Parathyroid adenoma (tissue), 2 donors: ENCODE data around the gene ZDHHC11B.
"Not testable (repeated sequence)": the region's sequence is repeated elsewhere in the genome, so short reads cannot be mapped to it uniquely, and the experiment has no call there.

ENCODE experiments used
- H2AFZ ChIP-seq: fragments of 300-600 bp; sonication (generic); one replicate; pipeline ENCODE4 v1.7.0; 2017; ENCODE audit warnings: antibody characterized with exemption, mild to moderate bottlenecking
- H3K27ac ChIP-seq: fragments of 300-600 bp; sonication (generic); one replicate; pipeline ENCODE4 v1.7.0; 2017
- H3K27me3 ChIP-seq: fragments of 300-600 bp; sonication (generic); one replicate; pipeline ENCODE4 v1.7.0; 2017; ENCODE audit warnings: low read length; ENCODE audit not compliant: control insufficient read depth, insufficient read depth
- H3K36me3 ChIP-seq: fragments of 300-600 bp; sonication (generic); one replicate; pipeline ENCODE4 v1.7.0; 2017; ENCODE audit warnings: low read length; ENCODE audit not compliant: control insufficient read depth, insufficient read depth
- H3K4me1 ChIP-seq: fragments of 300-600 bp; sonication (generic); one replicate; pipeline ENCODE4 v1.7.0; 2017; ENCODE audit warnings: control low read depth
- H3K4me2 ChIP-seq: fragments of 300-600 bp; sonication (generic); one replicate; pipeline ENCODE4 v1.7.0; 2017; ENCODE audit warnings: low read length
- H3K4me3 ChIP-seq: fragments of 300-600 bp; sonication (generic); one replicate; pipeline ENCODE4 v1.7.0; 2017; ENCODE audit warnings: low read depth, low read length
- H3K79me2 ChIP-seq: fragments of 300-600 bp; sonication (generic); one replicate; pipeline ENCODE4 v1.7.0; 2017; ENCODE audit warnings: control low read depth
- H3K9ac ChIP-seq: fragments of 300-600 bp; sonication (generic); one replicate; pipeline ENCODE4 v1.7.0; 2017; ENCODE audit warnings: mild to moderate bottlenecking
- H3K9me3 ChIP-seq: fragments of 300-600 bp; sonication (generic); one replicate; pipeline ENCODE4 v1.7.0; 2017; ENCODE audit warnings: low read length; ENCODE audit not compliant: control insufficient read depth
- CTCF ChIP-seq: fragments of 300-600 bp; sonication (generic); IDR thresholded peaks from one replicate; pipeline ENCODE4 v1.7.0; 2017; ENCODE audit warnings: antibody characterized with exemption, mild to moderate bottlenecking
- donor health status: primary hyperparathyroidism.

The ZDHHC11B gene

DNA sequence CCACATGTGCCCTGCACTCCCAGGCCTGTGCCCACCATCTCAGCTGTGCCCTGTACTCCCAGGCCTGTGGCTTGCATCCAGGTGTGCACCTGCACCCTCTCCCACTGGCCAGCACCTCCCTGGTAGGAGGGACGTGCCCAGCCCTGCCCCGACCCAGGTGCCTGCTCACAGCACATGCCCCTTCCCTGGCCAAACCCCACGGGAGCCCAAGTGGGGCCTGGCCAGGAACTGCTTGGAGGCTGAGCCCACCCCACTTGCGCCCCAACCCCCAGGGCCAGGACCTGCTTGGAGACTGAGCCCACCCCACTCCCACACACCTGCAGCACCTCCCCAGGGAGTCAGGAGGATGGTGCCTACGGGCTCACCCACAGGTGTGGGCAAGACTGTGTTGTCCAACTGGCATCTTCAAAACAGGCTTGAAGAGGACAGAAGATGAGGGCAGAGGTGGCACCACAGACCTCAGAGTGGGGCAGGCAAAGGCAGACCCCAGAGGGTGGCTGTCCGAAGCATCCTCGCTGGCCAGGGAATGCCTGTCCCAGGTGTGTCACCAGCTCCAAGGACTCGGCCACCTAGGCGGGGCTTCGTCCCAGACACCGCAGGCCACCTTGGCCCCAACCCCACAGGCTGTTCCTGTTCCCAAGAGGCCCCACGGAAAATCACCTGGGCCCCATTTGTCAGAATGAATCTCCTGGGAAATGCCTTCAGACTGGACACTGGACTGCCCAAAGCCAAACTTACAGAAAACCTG, 10.8 kb downstream of the ZDHHC11B start:
- no peaks in the 10 kb centered on the region for H3K36me3 ChIP-seq
- no peak overlapping the region for H3K4me3 ChIP-seq
- H3K79me2 ChIP-seq, result no peaks in the 10 kb centered on the region
- no peaks in the 10 kb centered on the region for H3K9me3 ChIP-seq
- H3K9ac ChIP-seq, result no peak overlapping the region
- H3K4me2 ChIP-seq, result no peak overlapping the region
- no peak for TF ChIP-seq CTCF
- no peak overlapping the region for H2AFZ ChIP-seq
- H3K27ac ChIP-seq, result no peak overlapping the region
- H3K27me3 ChIP-seq, result no peaks in the 10 kb centered on the region
- no peaks in the 10 kb centered on the region for H3K4me1 ChIP-seq

DNA sequence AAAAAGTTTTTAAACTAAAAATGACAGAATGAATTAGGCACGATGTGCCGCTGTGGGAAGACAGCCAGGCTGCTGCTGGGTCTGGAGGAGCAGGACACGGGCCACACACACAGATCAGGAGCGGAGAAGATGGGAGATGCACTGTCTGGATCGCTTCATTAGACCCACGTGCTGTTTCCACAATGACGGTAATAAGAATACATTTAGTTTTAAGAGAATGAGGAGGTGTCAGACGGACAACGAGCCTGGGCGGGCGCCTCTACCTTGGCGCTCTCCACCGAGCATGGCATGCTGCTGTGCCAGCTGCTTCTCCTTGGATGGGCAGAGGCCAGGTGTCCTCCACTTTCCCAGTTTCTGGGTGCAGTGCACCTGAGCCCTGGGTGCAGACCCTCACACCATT, 11.6 kb downstream of the ZDHHC11B start:
- not testable (repeated sequence) for H3K9me3 ChIP-seq, H3K4me1 ChIP-seq, H3K4me2 ChIP-seq, H3K27ac ChIP-seq, H2AFZ ChIP-seq, H3K79me2 ChIP-seq, H3K36me3 ChIP-seq, H3K4me3 ChIP-seq, H3K27me3 ChIP-seq, H3K9ac ChIP-seq

GRCh38 chr5:772547-772890, 12.0 kb downstream of the ZDHHC11B start:
- not testable (repeated sequence) for H3K79me2 ChIP-seq, H2AFZ ChIP-seq, H3K27ac ChIP-seq, H3K4me3 ChIP-seq, H3K36me3 ChIP-seq, H3K4me2 ChIP-seq, H3K9me3 ChIP-seq, H3K27me3 ChIP-seq, H3K4me1 ChIP-seq, H3K9ac ChIP-seq

DNA sequence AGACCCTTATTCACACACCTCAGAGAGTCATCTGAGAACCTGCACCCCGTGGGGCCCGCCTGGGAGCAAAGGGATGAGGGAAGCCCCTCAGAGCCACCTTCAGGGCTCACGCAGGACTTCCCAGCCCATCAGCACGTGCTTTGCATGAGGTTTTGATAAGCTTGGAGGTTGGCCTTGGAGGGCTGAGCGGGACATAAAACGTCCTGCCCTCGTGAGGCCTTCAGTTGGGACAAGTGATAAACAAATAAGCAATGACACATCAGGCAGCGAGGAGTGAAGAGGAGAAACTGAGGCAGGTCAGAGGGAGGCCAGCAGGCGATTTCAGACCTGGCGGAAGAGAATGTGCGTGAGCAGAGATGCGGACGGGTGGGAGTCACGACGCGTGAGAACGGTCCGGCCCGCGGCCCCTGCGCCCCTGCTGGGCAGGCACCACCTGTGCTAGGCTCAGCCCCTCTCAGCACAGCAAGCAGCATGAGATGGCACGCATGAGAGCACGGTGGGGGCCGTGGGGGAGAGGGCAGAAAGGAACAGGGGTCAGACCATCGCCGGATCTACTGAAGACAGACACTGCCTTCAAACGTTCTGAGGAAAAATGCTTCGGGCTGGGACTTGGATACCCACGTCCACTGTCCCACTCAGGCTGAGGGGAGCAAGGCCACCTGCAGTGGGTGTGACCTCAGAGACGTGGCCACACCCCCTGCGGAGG, 12.5 kb downstream of the ZDHHC11B start:
- H3K79me2 ChIP-seq, H3K36me3 ChIP-seq, H3K27me3 ChIP-seq, H3K9ac ChIP-seq, H3K4me2 ChIP-seq, H2AFZ ChIP-seq, H3K4me3 ChIP-seq, H3K27ac ChIP-seq, H3K9me3 ChIP-seq, H3K4me1 ChIP-seq: not testable (repeated sequence)

GRCh38 chr5:771087-771781, 13.3 kb downstream of the ZDHHC11B start:
- not testable (repeated sequence) for H3K4me2 ChIP-seq, H3K4me3 ChIP-seq, H3K36me3 ChIP-seq, H3K79me2 ChIP-seq, H3K9ac ChIP-seq, H3K27ac ChIP-seq, H3K27me3 ChIP-seq, H2AFZ ChIP-seq, H3K9me3 ChIP-seq, H3K4me1 ChIP-seq

DNA sequence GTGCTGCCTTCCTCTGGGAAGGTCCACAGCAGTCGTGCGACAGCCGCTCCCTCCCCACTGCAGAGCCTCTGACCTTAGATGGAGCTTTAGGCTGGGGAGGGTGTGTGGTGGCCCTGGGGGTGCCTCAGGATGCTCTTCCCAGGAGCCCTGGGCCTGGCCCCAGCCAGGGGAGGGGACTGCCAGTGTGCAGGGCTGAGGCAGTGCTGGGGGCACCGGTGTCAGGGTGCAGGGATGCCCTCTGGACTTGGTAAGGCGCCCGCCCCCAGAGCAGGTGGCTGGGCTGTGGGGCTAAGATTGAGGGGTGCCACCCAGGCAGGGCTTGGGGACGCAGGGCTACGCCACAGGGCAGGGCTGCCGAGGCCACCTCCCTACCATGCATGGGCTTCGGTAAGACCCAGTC, 13.9 kb downstream of the ZDHHC11B start:
- not testable (repeated sequence) for H3K9me3 ChIP-seq, H3K4me2 ChIP-seq, H3K4me1 ChIP-seq, H3K27me3 ChIP-seq, H3K27ac ChIP-seq, H3K36me3 ChIP-seq, H3K4me3 ChIP-seq, H3K79me2 ChIP-seq, H2AFZ ChIP-seq, H3K9ac ChIP-seq

GRCh38 chr5:769485-770145, 14.9 kb downstream of the ZDHHC11B start:
- not testable (repeated sequence) for H3K79me2 ChIP-seq

More at GRCh38 chr5:769485-770145, 14.9 kb downstream of the ZDHHC11B start:
- not testable (repeated sequence) for H3K4me3 ChIP-seq, H3K9me3 ChIP-seq, H3K4me2 ChIP-seq, H2AFZ ChIP-seq, H3K4me1 ChIP-seq, H3K9ac ChIP-seq, H3K27me3 ChIP-seq, H3K36me3 ChIP-seq, H3K27ac ChIP-seq
